Naive B cell (primary cell): ENCODE results near the gene AK2. TPM values are rescaled to one million over a fixed set of nuclear protein-coding genes. Genes with fewer than 3 reads are reported as not detected.

ENCODE experiments used
- ATAC-seq, 2 donors: fragments of 150-1000 bp; cut with Tn5 transposase; 2 replicates each; pipeline ENCODE4 v1.10.0; 2021; ENCODE audit warnings: low read depth in 2 of 2, mild to moderate bottlenecking in 2 of 2, moderate library complexity in 2 of 2
- DNase-seq: peaks from one replicate; pipeline ENCODE4 v3.0.0; 2022
- H3K27ac Mint-ChIP-seq, 6 donors: one replicate each; pipeline ENCODE4 v1.8.0; 2020 to 2022; ENCODE audit warnings: mild to moderate bottlenecking in 6 of 6, mixed read lengths in 6 of 6, moderate library complexity in 5 of 6, inconsistent platforms in 2 of 6
- H3K27me3 Mint-ChIP-seq, 3 donors: one replicate each; pipeline ENCODE4 v1.8.0; 2021 to 2022; ENCODE audit warnings: mixed read lengths in 3 of 3, mild to moderate bottlenecking in 1 of 3
- H3K36me3 Mint-ChIP-seq, 2 donors: one replicate each; pipeline ENCODE4 v1.8.0; 2020 to 2022; ENCODE audit warnings: mixed read lengths in 2 of 2, inconsistent platforms in 1 of 2, mild to moderate bottlenecking in 1 of 2
- H3K4me1 Mint-ChIP-seq, 3 donors: one replicate each; pipeline ENCODE4 v1.8.0; 2020 to 2022; ENCODE audit warnings: mixed read lengths in 3 of 3, inconsistent platforms in 1 of 3, mild to moderate bottlenecking in 1 of 3, moderate library complexity in 1 of 3
- H3K4me3 Mint-ChIP-seq, 8 donors: one replicate each; pipeline ENCODE4 v1.8.0; 2020 to 2022; ENCODE audit warnings: mild to moderate bottlenecking in 8 of 8, mixed read lengths in 8 of 8, moderate library complexity in 8 of 8, inconsistent platforms in 2 of 8
- H3K9me3 Mint-ChIP-seq, 7 donors: one replicate each; pipeline ENCODE4 v1.8.0; 2020 to 2022; ENCODE audit warnings: mixed read lengths in 7 of 7, mild to moderate bottlenecking in 5 of 7, inconsistent platforms in 2 of 7, moderate library complexity in 1 of 7
- polyA plus RNA-seq, 6 donors: library from polyadenylated mRNA; unstranded; fragments of 300-500 nt; fragmentation: Illumina TruSeq; gene quantifications; one replicate each; pipeline ENCODE4 v1.2.3, GENCODE V29; 2021; ENCODE audit warnings: low read depth in 6 of 6

AK2 gene
- polyA plus RNA-seq = 100 to 1,000 TPM; 107 to 151 (median 134) TPM

- peak within 1 kb of the TSS; percentile 79 to 98 (median 94) for H3K27ac Mint-ChIP-seq
- peak; percentile 99 for ATAC-seq
- H3K36me3 Mint-ChIP-seq = peaks cover 2% of the 10 kb centered on the region in 2 donors
- peak; percentile 92 for DNase-seq
- peaks cover 25 to 54% (median 47%) of the 10 kb centered on the region in 3 donors for H3K4me1 Mint-ChIP-seq
- no peaks in the 10 kb centered on the region for H3K9me3 Mint-ChIP-seq
- H3K27me3 Mint-ChIP-seq = no peaks in the 10 kb centered on the region
- H3K4me3 Mint-ChIP-seq = peak within 1 kb of the TSS; percentile 84 to 100 (median 97)
Measured at GRCh38 chr1:33036526-33037503, at the start of gene AK2. Gene AK2, minus strand, starts transcription at chr1:33036883. Its CDS starts 55 bp downstream, at chr1:33036828.

GRCh38 chr1:33086384-33086850, 49.7 kb upstream of the AK2 start:
- peaks cover 16 to 26% (median 19%) of the 10 kb centered on the region in 3 donors for H3K4me1 Mint-ChIP-seq
- peak overlapping the region in 2 of 8 donors; percentile 7 to 25 for H3K4me3 Mint-ChIP-seq
- no peaks in the 10 kb centered on the region for H3K36me3 Mint-ChIP-seq
- peak; percentile 42 for DNase-seq
- H3K27me3 Mint-ChIP-seq = peaks cover 3 to 37% (median 18%) of the 10 kb centered on the region in 3 donors
- H3K27ac Mint-ChIP-seq = peak overlapping the region in 1 of 6 donors; percentile 35
- no peaks in the 10 kb centered on the region for H3K9me3 Mint-ChIP-seq
- ATAC-seq = peak; percentile 40 to 66

- H3K27ac Mint-ChIP-seq = peak overlapping the region in 1 of 6 donors; percentile 60
- no peak overlapping the region for H3K4me3 Mint-ChIP-seq
- no peaks in the 10 kb centered on the region for H3K36me3 Mint-ChIP-seq
- peaks cover 6 to 43% (median 23%) of the 10 kb centered on the region in 3 donors for H3K27me3 Mint-ChIP-seq
- ATAC-seq (no peak), DNase-seq (no peak)
- H3K9me3 Mint-ChIP-seq = no peaks in the 10 kb centered on the region
- peaks cover 25 to 33% (median 26%) of the 10 kb centered on the region in 3 donors for H3K4me1 Mint-ChIP-seq
Measured at GRCh38 chr1:33085332-33085731, 48.6 kb upstream of the AK2 start.

GRCh38 chr1:33082575-33083108, 46.0 kb upstream of the AK2 start:
- ATAC-seq (no peak), DNase-seq (no peak)
- Mint-ChIP-seq H3K4me3 (peak overlapping the region; percentile 13 to 85 (median 78)), H3K9me3 (no peaks in the 10 kb centered on the region), H3K36me3 (no peaks in the 10 kb centered on the region), H3K27ac (peak overlapping the region in 1 of 6 donors; percentile 51), H3K27me3 (peaks cover 8 to 55% (median 26%) of the 10 kb centered on the region in 3 donors), H3K4me1 (peaks cover 16 to 27% (median 20%) of the 10 kb centered on the region in 3 donors)

GRCh38 chr1:33081554-33082305, 45.0 kb upstream of the AK2 start:
- ATAC-seq (no peak), DNase-seq (no peak)
- H3K36me3 Mint-ChIP-seq = no peaks in the 10 kb centered on the region
- peak overlapping the region; percentile 78 to 90 (median 86) for H3K4me3 Mint-ChIP-seq
- no peaks in the 10 kb centered on the region for H3K9me3 Mint-ChIP-seq
- H3K4me1 Mint-ChIP-seq = peaks cover 14 to 27% (median 20%) of the 10 kb centered on the region in 3 donors
- peaks cover 12 to 60% (median 26%) of the 10 kb centered on the region in 3 donors for H3K27me3 Mint-ChIP-seq
- peak overlapping the region in 3 of 6 donors; percentile 19 to 48 (median 34) for H3K27ac Mint-ChIP-seq

- Mint-ChIP-seq H3K36me3 (no peaks in the 10 kb centered on the region), H3K9me3 (no peaks in the 10 kb centered on the region), H3K4me1 (peaks cover 13 to 24% (median 20%) of the 10 kb centered on the region in 3 donors), H3K27me3 (peaks cover 16 to 56% (median 26%) of the 10 kb centered on the region in 3 donors), H3K4me3 (peak within 1 kb of the TSS; percentile 78 to 90 (median 87)), H3K27ac (peak within 1 kb of the TSS in 4 of 6 donors; percentile 34 to 95 (median 46))
- ATAC-seq (peak; percentile 100), DNase-seq (peak; percentile 94)
Measured at GRCh38 chr1:33080885-33081553, 44.3 kb upstream of the AK2 start, which contains the start of gene AZIN2. Gene AZIN2, plus strand, starts transcription at chr1:33081153. Its CDS starts 1,097 bp downstream, at chr1:33082250.

- ATAC-seq = no peak
- H3K4me3 Mint-ChIP-seq = peak overlapping the region; percentile 78 to 90 (median 87)
- H3K27ac Mint-ChIP-seq = peak overlapping the region in 2 of 6 donors; percentile 48 to 95
- H3K9me3 Mint-ChIP-seq = no peaks in the 10 kb centered on the region
- H3K4me1 Mint-ChIP-seq = peaks cover 13 to 22% (median 20%) of the 10 kb centered on the region in 3 donors
- H3K36me3 Mint-ChIP-seq = no peaks in the 10 kb centered on the region
- DNase-seq = no peak
- H3K27me3 Mint-ChIP-seq = peaks cover 19 to 49% (median 26%) of the 10 kb centered on the region in 3 donors
Measured at GRCh38 chr1:33080373-33080772, 43.7 kb upstream of the AK2 start.

GRCh38 chr1:33078030-33078591, 41.4 kb upstream of the AK2 start:
- Mint-ChIP-seq H3K27ac (no peak overlapping the region), H3K27me3 (peaks cover 19 to 40% (median 24%) of the 10 kb centered on the region in 3 donors), H3K36me3 (no peaks in the 10 kb centered on the region)

GRCh38 chr1:33074193-33074945, 37.7 kb upstream of the AK2 start:
- Mint-ChIP-seq H3K27ac (no peak overlapping the region), H3K27me3 (peaks cover 0 to 17% (median 16%) of the 10 kb centered on the region in 3 donors), H3K36me3 (peaks cover 0 to 9% of the 10 kb centered on the region in 2 donors), H3K4me1 (peaks cover 6 to 9% (median 9%) of the 10 kb centered on the region in 3 donors), H3K9me3 (peaks cover 0 to 9% (median 6%) of the 10 kb centered on the region in 7 donors), H3K4me3 (no peak overlapping the region)
- DNase-seq = no peak
- no peak for ATAC-seq

More at GRCh38 chr1:33078030-33078591, 41.4 kb upstream of the AK2 start:
- ATAC-seq (no peak), DNase-seq (no peak)
- Mint-ChIP-seq H3K9me3 (no peaks in the 10 kb centered on the region), H3K4me1 (peaks cover 13 to 22% (median 20%) of the 10 kb centered on the region in 3 donors), H3K4me3 (no peak overlapping the region)

GRCh38 chr1:33072707-33073106, 36.0 kb upstream of the AK2 start:
- H3K27me3 Mint-ChIP-seq = peaks cover 2 to 18% (median 7%) of the 10 kb centered on the region in 3 donors
- H3K27ac Mint-ChIP-seq = no peak overlapping the region
- peaks cover 6 to 9% (median 9%) of the 10 kb centered on the region in 3 donors for H3K4me1 Mint-ChIP-seq
- H3K36me3 Mint-ChIP-seq = peaks cover 0 to 11% of the 10 kb centered on the region in 2 donors
- no peak overlapping the region for H3K4me3 Mint-ChIP-seq
- no peak for DNase-seq
- ATAC-seq = no peak
- H3K9me3 Mint-ChIP-seq = peaks cover 5 to 10% (median 7%) of the 10 kb centered on the region in 7 donors

- H3K4me1 Mint-ChIP-seq = peaks cover 6 to 9% (median 9%) of the 10 kb centered on the region in 3 donors
- peaks cover 0 to 16% (median 9%) of the 10 kb centered on the region in 3 donors for H3K27me3 Mint-ChIP-seq
- peak overlapping the region in 5 of 6 donors; percentile 2 to 73 (median 51) for H3K27ac Mint-ChIP-seq
- H3K36me3 Mint-ChIP-seq = peaks cover 12 to 24% of the 10 kb centered on the region in 2 donors
- peaks cover 14 to 29% (median 25%) of the 10 kb centered on the region in 7 donors for H3K9me3 Mint-ChIP-seq
- DNase-seq = no peak
- no peak overlapping the region for H3K4me3 Mint-ChIP-seq
- no peak for ATAC-seq
Measured at GRCh38 chr1:33070628-33071027, 33.9 kb upstream of the AK2 start.
